ENCODE results near the gene HPSE2.

The HPSE2 gene

GRCh38 chr10:98858525-98858924 lies 377.1 kb downstream of the HPSE2 start:
- DNase-seq (ENCODE audit: extremely low read depth in 1 of 2, low read depth in 1 of 2): no peak

GRCh38 chr10:98855403-98856189 lies 380.1 kb downstream of the HPSE2 start:
- DNase-seq (ENCODE audit: extremely low read depth in 1 of 2, low read depth in 1 of 2): no peak

GRCh38 chr10:98852686-98853085 lies 383.0 kb downstream of the HPSE2 start:
- no peak for DNase-seq (ENCODE audit: extremely low read depth in 1 of 2, low read depth in 1 of 2)

- DNase-seq (ENCODE audit: extremely low read depth in 1 of 2, low read depth in 1 of 2): no peak
Observed at GRCh38 chr10:98848361-98848760, 387.3 kb downstream of the HPSE2 start.

GRCh38 chr10:98846787-98847186 lies 388.9 kb downstream of the HPSE2 start:
- DNase-seq (ENCODE audit: extremely low read depth in 1 of 2, low read depth in 1 of 2): no peak

GRCh38 chr10:98833542-98833941 lies 402.1 kb downstream of the HPSE2 start:
- no peak for DNase-seq (ENCODE audit: extremely low read depth in 1 of 2, low read depth in 1 of 2)

- DNase-seq (ENCODE audit: extremely low read depth in 1 of 2, low read depth in 1 of 2): no peak
Observed at GRCh38 chr10:98832738-98833137, 402.9 kb downstream of the HPSE2 start.

- no peak for DNase-seq (ENCODE audit: extremely low read depth in 1 of 2, low read depth in 1 of 2)
Observed at GRCh38 chr10:98832196-98832595, 403.5 kb downstream of the HPSE2 start.

GRCh38 chr10:98831391-98831790 lies 404.3 kb downstream of the HPSE2 start:
- DNase-seq (ENCODE audit: extremely low read depth in 1 of 2, low read depth in 1 of 2): no peak

GRCh38 chr10:98825741-98826140 lies 409.9 kb downstream of the HPSE2 start:
- no peak for DNase-seq (ENCODE audit: extremely low read depth in 1 of 2, low read depth in 1 of 2)

- DNase-seq (ENCODE audit: extremely low read depth in 1 of 2, low read depth in 1 of 2): no peak
Observed at GRCh38 chr10:98817396-98817795, 418.3 kb downstream of the HPSE2 start.

GRCh38 chr10:98815039-98815885 lies 420.4 kb downstream of the HPSE2 start:
- DNase-seq (ENCODE audit: extremely low read depth in 1 of 2, low read depth in 1 of 2): no peak

- DNase-seq (ENCODE audit: extremely low read depth in 1 of 2, low read depth in 1 of 2): no peak
Observed at GRCh38 chr10:98814470-98814869, 421.2 kb downstream of the HPSE2 start.

GRCh38 chr10:98808282-98808892 lies 427.3 kb downstream of the HPSE2 start:
- no peak for DNase-seq (ENCODE audit: extremely low read depth in 1 of 2, low read depth in 1 of 2)

GRCh38 chr10:98800263-98800662 lies 435.4 kb downstream of the HPSE2 start:
- no peak for DNase-seq (ENCODE audit: extremely low read depth in 1 of 2, low read depth in 1 of 2)

GRCh38 chr10:98795467-98795866 lies 440.2 kb downstream of the HPSE2 start:
- DNase-seq (ENCODE audit: extremely low read depth in 1 of 2, low read depth in 1 of 2): no peak

- no peak for DNase-seq (ENCODE audit: extremely low read depth in 1 of 2, low read depth in 1 of 2)
Observed at GRCh38 chr10:98790817-98791216, 444.8 kb downstream of the HPSE2 start.

GRCh38 chr10:98778277-98778759 lies 457.3 kb downstream of the HPSE2 start:
- DNase-seq (ENCODE audit: extremely low read depth in 1 of 2, low read depth in 1 of 2): no peak

GRCh38 chr10:98758463-98758862 lies 477.2 kb downstream of the HPSE2 start:
- no peak for DNase-seq (ENCODE audit: extremely low read depth in 1 of 2, low read depth in 1 of 2)

GRCh38 chr10:98748298-98748697 lies 487.4 kb downstream of the HPSE2 start:
- DNase-seq (ENCODE audit: extremely low read depth in 1 of 2, low read depth in 1 of 2): no peak

- DNase-seq (ENCODE audit: extremely low read depth in 1 of 2, low read depth in 1 of 2): no peak
Observed at GRCh38 chr10:98745645-98746044, 490.0 kb downstream of the HPSE2 start.
